Upper lobe of left lung (tissue), 6 donors: ENCODE data around the gene NR2F1-AS1. TPM values are rescaled to one million over a fixed set of nuclear protein-coding genes. Genes with fewer than 3 reads are reported as not detected.

Experiments used
- ATAC-seq, 2 donors: fragments of 200-7000 bp; cut with Tn5 transposase; one replicate each; pipeline ENCODE4 v1.9.1; 2022; ENCODE audit warnings: mild to moderate bottlenecking in 2 of 2, moderate library complexity in 2 of 2; ENCODE audit not compliant: low FRiP score in 2 of 2
- DNase-seq, 2 donors: peaks; one replicate each; pipeline ENCODE4 v3.0.0-alpha.2; 2019 to 2020
- H3K27ac ChIP-seq, 4 donors: fragments of 200-600 bp; sonication (generic); one replicate each; pipeline ENCODE4 v1.5.1; 2016 to 2019
- H3K27me3 ChIP-seq, 4 donors: fragments of 200-600 bp; sonication (generic); one replicate each; pipeline ENCODE4 v1.5.1; 2017 to 2019
- H3K36me3 ChIP-seq, 4 donors: fragments of 200-600 bp; sonication (generic); one replicate each; pipeline ENCODE4 v1.5.1; 2016 to 2019
- H3K4me1 ChIP-seq, 4 donors: fragments of 200-600 bp; sonication (generic); one replicate each; pipeline ENCODE4 v1.5.1; 2018 to 2019
- H3K4me3 ChIP-seq, 4 donors: fragments of 200-600 bp; sonication (generic); one replicate each; pipeline ENCODE4 v1.5.1; 2017 to 2019; ENCODE audit warnings: mild to moderate bottlenecking in 2 of 4, moderate library complexity in 1 of 4
- H3K9me3 ChIP-seq, 4 donors: fragments of 200-600 bp; sonication (generic); one replicate each; pipeline ENCODE4 v1.5.1; 2018 to 2019
- CTCF ChIP-seq, 6 experiments: fragments of 450-650 bp in 4 of 6; fragments of 200-600 bp in 2 of 6; sonication (generic) in 2 of 6; IDR thresholded peaks; one replicate each; pipeline ENCODE4 v1.5.1; 2016 to 2019; ENCODE audit warnings: antibody characterized with exemption in 6 of 6
- EP300 ChIP-seq, 4 donors: sonication (generic); formaldehyde crosslinking; IDR thresholded peaks; one replicate each; pipeline ENCODE4 v1.5.1; 2017; ENCODE audit warnings: antibody characterized with exemption in 4 of 4, control low read depth in 2 of 4
- POLR2A ChIP-seq, 4 donors: fragments of 450-650 bp; IDR thresholded peaks; one replicate each; pipeline ENCODE4 v1.5.1; 2016 to 2017; ENCODE audit warnings: antibody characterized with exemption in 4 of 4, mild to moderate bottlenecking in 2 of 4
- POLR2AphosphoS5 ChIP-seq, 2 donors: sonication (generic); formaldehyde crosslinking; IDR thresholded peaks; one replicate each; pipeline ENCODE4 v1.5.1; 2017; ENCODE audit warnings: antibody characterized with exemption in 2 of 2
- WGBS, 2 donors: methylation state at CpG; one replicate each; pipeline ENCODE4 v1.1.5; 2017 to 2018; 5-methylcytosine and 5-hydroxymethylcytosine counted together
- total RNA-seq, 6 donors: library from RNA; depleted of rRNA in 4 of 6; stranded (reverse); fragments of >200 nt in 4 of 6; gene quantifications; one replicate each; pipeline versions ENCODE4 v1.1.0 to v1.2.1, GENCODE V29; 2016 to 2021
- donor health status: DM: no; HTN: no; CAD: no; lungs with moderate emphysema.
- donor health status: DM: no; HTN: yes; CAD: no; lungs with severe emphysema.

The NR2F1-AS1 gene
- total RNA-seq, 6 donors from 2014 or later = 4.4 to 19.9 (median 11.4) TPM

- TF ChIP-seq POLR2A (IDR thresholded peaks at IDR 0.05) (no peak), POLR2AphosphoS5 (IDR thresholded peaks at IDR 0.05) (peak in 1 of 2 donors; percentile 18), CTCF (IDR thresholded peaks at IDR 0.05) (peak in 1 of 6 experiments; percentile 7), EP300 (IDR thresholded peaks at IDR 0.05) (no peak)
- peak; percentile 94 for ATAC-seq
- DNase-seq = peak; percentile 78 to 93
- Histone ChIP-seq H3K4me3 (peak overlapping the region; percentile 34 to 72 (median 60)), H3K9me3 (no peaks in the 10 kb centered on the region), H3K36me3 (no peaks in the 10 kb centered on the region), H3K27ac (peak overlapping the region; percentile 76 to 81 (median 77)), H3K27me3 (no peaks in the 10 kb centered on the region), H3K4me1 (peaks cover 5 to 25% (median 6%) of the 10 kb centered on the region in 4 donors)
- 0 to 1% methylated on average over 44 to 47 of the region's 75 CpGs for WGBS, 2 donors
Measured at GRCh38 chr5:93620487-93621326, 39.7 kb upstream of the NR2F1-AS1 start.

GRCh38 chr5:93616538-93617174, 35.6 kb upstream of the NR2F1-AS1 start:
- Histone ChIP-seq H3K4me3 (no peak overlapping the region), H3K27me3 (peaks cover 0 to 22% (median 8%) of the 10 kb centered on the region in 4 donors), H3K9me3 (no peaks in the 10 kb centered on the region), H3K36me3 (no peaks in the 10 kb centered on the region), H3K4me1 (peaks cover under 1 to 30% (median 7%) of the 10 kb centered on the region in 4 donors), H3K27ac (no peak overlapping the region)
- WGBS, 2 donors = 83 to 84% methylated on average over 9 of the region's 9 CpGs
- TF ChIP-seq EP300 (IDR thresholded peaks at IDR 0.05) (no peak), POLR2AphosphoS5 (IDR thresholded peaks at IDR 0.05) (no peak), POLR2A (IDR thresholded peaks at IDR 0.05) (no peak), CTCF (IDR thresholded peaks at IDR 0.05) (no peak)
- no peak for ATAC-seq
- DNase-seq = no peak

- H3K27me3 ChIP-seq = peaks cover 0 to 40% (median 14%) of the 10 kb centered on the region in 4 donors
- peak overlapping the region in 1 of 4 donors; percentile 15 for H3K4me3 ChIP-seq
Measured at GRCh38 chr5:93612855-93613243, 31.8 kb upstream of the NR2F1-AS1 start.

More at GRCh38 chr5:93612855-93613243, 31.8 kb upstream of the NR2F1-AS1 start:
- no peaks in the 10 kb centered on the region for H3K36me3 ChIP-seq
- peaks cover 3 to 17% (median 7%) of the 10 kb centered on the region in 4 donors for H3K4me1 ChIP-seq
- ATAC-seq = no peak
- H3K27ac ChIP-seq = no peak overlapping the region
- DNase-seq = no peak
- no peaks in the 10 kb centered on the region for H3K9me3 ChIP-seq
- TF ChIP-seq CTCF (IDR thresholded peaks at IDR 0.05) = no peak
- TF ChIP-seq POLR2A (IDR thresholded peaks at IDR 0.05) = no peak
- no peak for TF ChIP-seq EP300 (IDR thresholded peaks at IDR 0.05)
- TF ChIP-seq POLR2AphosphoS5 (IDR thresholded peaks at IDR 0.05) = no peak
